ENCODE results near the gene SMTN. TPM values are rescaled to one million over a fixed set of nuclear protein-coding genes. Genes with fewer than 3 reads are reported as not detected.
A peak's percentile ranks its signal among the peaks of the same experiment; 100 is the strongest.

SMTN gene
- total RNA-seq, 8 experiments from 2014 or later, result 3.2 to 16.9 (median 9.9) TPM

DNA sequence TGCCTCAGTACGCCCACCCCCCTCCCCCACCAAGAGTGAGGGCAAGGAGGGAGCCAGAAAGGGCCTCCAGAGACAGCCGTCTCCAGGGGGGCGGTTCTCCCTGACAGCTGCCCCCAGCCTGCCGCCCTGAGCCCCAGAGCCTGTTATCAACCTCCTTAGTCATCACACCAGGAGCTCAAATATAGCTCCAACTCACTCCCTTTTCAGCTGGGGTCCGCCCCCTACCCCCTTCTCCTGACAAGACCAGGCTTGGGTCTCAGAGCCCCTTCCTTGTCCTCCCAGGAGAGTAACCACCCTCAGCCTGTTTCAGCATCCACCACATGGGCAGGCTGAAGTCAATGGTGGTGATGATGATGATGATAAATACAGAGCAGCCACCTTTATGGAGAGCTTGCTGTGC is 39.1 kb downstream of the SMTN start:
- Histone ChIP-seq H3K27ac (no peak overlapping the region), H3K4me1 (replicated peaks in 1 of 2) (peaks cover 11 to 17% of the 10 kb centered on the region in 2 donors), H3K4me3 (no peak overlapping the region)
- in situ Hi-C loops (cut with MboI; ENCODE audit: low pct_unique_long_range_greater_than_20kb in 2 of 9, low sequenced_read_pairs in 9 of 9, unreplicated experiment in 9 of 9), result no loop called here
- 67 to 100% methylated on average over 1 of the region's 5 CpGs; no CpG with 5 or more reads in 8 of the 10 experiments for WGBS, 10 experiments
- ATAC-seq (replicated peaks in 6 of 8), result peak in 2 of 8 experiments; percentile 9

DNA sequence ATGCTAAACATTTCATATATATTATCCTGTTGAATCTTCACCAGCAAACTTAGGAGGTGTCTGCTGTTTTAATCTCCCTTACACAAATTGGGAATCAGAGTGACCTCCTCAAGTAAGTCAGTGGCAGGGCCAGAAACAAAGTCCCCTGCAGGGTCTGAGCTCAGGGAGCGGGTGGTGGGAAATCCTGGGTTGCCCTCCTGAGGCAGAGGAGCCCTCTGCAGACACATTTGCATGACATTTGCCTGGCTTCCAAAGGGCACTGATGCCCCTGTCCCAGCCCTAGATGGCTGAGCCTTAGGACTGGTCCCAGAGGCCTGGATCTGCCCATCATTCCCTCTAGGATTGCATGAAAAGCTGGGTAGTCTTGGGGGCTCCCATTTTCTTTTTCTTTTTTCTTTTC is 39.5 kb downstream of the SMTN start:
- in situ Hi-C loops (cut with MboI; ENCODE audit: low pct_unique_long_range_greater_than_20kb in 2 of 9, low sequenced_read_pairs in 9 of 9, unreplicated experiment in 9 of 9), result no loop called here
- Histone ChIP-seq H3K4me1 (replicated peaks in 1 of 2) (peaks cover 11 to 17% of the 10 kb centered on the region in 2 donors), H3K27ac (no peak overlapping the region), H3K4me3 (no peak overlapping the region)
- no peak for ATAC-seq (replicated peaks in 6 of 8)
- 88% methylated on average over 1 of the region's 1 CpG; no CpG with 5 or more reads in 9 of the 10 experiments for WGBS, 10 experiments

DNA sequence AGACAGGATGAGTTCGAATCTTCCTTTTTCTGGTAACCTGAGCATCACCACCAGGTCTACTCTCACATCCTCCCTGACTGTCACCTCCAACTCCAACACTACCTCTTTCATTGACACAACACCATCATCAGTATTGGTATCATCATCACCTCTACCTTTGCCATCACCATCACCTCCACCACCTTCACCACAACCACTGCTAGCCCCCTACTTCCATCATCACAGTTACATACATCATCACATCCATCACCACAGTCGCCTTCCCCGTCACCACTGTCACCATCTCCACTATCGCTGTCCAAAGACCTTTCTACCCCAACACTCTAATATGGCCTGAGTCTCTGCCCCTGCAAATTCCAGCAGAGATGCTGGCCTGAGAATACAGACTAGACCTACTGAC is 40.3 kb downstream of the SMTN start:
- ATAC-seq (replicated peaks in 6 of 8), result no peak
- H3K4me3 ChIP-seq, result no peak overlapping the region

DNA sequence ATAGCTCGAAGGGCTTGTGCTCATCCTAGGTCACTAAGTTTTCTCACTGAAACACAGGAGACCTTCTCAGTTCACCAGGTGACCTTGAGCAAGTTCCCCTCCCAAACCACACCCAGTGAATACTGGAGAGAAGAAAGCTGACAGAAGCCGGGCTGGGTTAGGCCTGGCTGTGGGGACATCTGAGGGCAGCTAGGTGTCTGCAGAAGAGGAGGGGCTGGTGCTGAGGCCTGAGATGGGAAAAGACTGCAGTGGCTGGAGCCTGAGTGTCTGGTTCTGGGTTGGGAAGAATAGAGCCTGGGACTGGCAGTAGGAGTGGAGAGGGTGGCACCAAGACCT is 41.0 kb downstream of the SMTN start:
- in situ Hi-C loops (cut with MboI; ENCODE audit: low pct_unique_long_range_greater_than_20kb in 2 of 9, low sequenced_read_pairs in 9 of 9, unreplicated experiment in 9 of 9), result no loop called here
- H3K27ac ChIP-seq, result no peak overlapping the region
- no peak overlapping the region for H3K4me3 ChIP-seq
- ATAC-seq (replicated peaks in 6 of 8), result peak in 5 of 8 experiments; percentile 3 to 13 (median 9)
- H3K4me1 ChIP-seq (replicated peaks in 1 of 2), result peaks cover 11 to 17% of the 10 kb centered on the region in 2 donors
- 82 to 100% (median 93%) methylated on average over 1 to 2 of the region's 2 CpGs; no CpG with 5 or more reads in 4 of the 10 experiments for WGBS, 10 experiments

More for the DNA sequence above, 40.3 kb downstream of the SMTN start:
- Histone ChIP-seq H3K4me1 (replicated peaks in 1 of 2) (peaks cover 11 to 17% of the 10 kb centered on the region in 2 donors), H3K27ac (no peak overlapping the region)
- WGBS, 10 experiments, result 80 to 100% (median 97%) methylated on average over 1 to 4 of the region's 4 CpGs; no CpG with 5 or more reads in 5 of the 10 experiments
- in situ Hi-C loops (cut with MboI; ENCODE audit: low pct_unique_long_range_greater_than_20kb in 2 of 9, low sequenced_read_pairs in 9 of 9, unreplicated experiment in 9 of 9), result no loop called here

DNA sequence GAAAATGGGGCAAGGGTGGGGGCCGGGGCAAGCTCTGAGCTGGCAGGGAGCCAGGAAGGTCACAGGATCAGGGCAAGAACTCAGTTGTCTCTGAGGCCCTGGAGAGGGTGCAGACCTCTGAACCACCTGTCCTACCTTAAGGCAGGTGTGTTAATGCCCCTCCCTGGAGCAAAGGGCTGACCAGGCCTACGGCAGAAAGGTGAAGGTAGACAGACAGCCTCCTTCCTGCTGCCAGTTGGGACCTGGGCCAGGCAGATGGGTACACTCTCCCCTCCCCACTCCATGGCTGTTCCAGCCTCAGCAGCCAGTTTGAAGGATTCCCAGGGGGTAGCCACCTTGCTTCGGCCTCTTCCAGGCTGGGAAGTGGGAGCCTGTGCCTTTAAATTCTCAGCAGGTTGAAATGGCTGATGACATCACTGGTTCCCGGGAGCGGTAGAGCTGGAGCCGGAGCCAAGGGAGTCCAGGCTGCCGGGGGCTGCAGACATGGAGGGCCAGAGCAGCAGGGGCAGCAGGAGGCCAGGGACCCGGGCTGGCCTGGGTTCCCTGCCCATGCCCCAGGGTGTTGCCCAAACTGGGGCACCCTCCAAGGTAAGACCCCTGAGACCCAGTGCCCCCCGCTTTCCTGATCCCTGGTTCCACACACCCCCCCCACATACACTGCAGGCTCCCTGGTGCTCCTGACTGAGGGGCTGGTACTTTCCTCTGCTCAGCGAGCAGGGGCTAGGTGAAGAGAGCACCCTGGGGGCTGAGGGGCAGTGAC is 41.6 kb downstream of the SMTN start, which contains the start of gene INPP5J:
INPP5J (plus strand) TSS at position 435 of the 760 bp plus-strand sequence; CDS start at position 484, 49 bp downstream.
- 0 to 20% (median 0%) methylated on average over 1 to 3 of the region's 10 CpGs; no CpG with 5 or more reads in 4 of the 10 experiments for WGBS, 10 experiments
- Histone ChIP-seq H3K4me3 (peak within 1 kb of the TSS; percentile 49 to 85 (median 57)), H3K27ac (peak within 1 kb of the TSS; percentile 41 to 60), H3K4me1 (replicated peaks in 1 of 2) (peaks cover 11 to 17% of the 10 kb centered on the region in 2 donors)
- peak; percentile 58 to 97 (median 93) for ATAC-seq (replicated peaks in 6 of 8)
- in situ Hi-C loops (cut with MboI; ENCODE audit: low pct_unique_long_range_greater_than_20kb in 2 of 9, low sequenced_read_pairs in 9 of 9, unreplicated experiment in 9 of 9), result no loop called here

DNA sequence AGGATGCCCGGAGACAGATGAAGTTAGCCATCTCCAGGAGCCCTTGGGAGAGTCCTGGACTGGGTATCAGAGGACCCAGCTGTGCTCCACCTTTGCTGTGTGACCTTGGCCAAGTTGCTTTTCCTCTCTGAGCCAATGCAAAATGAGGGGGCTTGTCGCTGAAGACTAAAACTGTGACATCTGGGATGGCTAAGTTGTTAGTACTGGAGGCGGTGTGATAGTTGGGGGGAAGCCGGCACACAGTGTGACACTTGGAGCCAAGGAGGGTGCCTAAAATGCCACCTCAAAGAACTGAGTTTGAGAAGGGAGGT is 42.1 kb downstream of the SMTN start:
- H3K4me1 ChIP-seq (replicated peaks in 1 of 2), result peaks cover 11 to 17% of the 10 kb centered on the region in 2 donors
- peak overlapping the region; percentile 49 to 85 (median 57) for H3K4me3 ChIP-seq
- WGBS, 10 experiments, result 40 to 83% (median 65%) methylated on average over 1 to 4 of the region's 4 CpGs; no CpG with 5 or more reads in 3 of the 10 experiments
- peak in 1 of 8 experiments; percentile 20 for ATAC-seq (replicated peaks in 6 of 8)
- in situ Hi-C loops (cut with MboI; ENCODE audit: low pct_unique_long_range_greater_than_20kb in 2 of 9, low sequenced_read_pairs in 9 of 9, unreplicated experiment in 9 of 9), result no loop called here
- peak overlapping the region in 1 of 2 donors; percentile 60 for H3K27ac ChIP-seq

DNA sequence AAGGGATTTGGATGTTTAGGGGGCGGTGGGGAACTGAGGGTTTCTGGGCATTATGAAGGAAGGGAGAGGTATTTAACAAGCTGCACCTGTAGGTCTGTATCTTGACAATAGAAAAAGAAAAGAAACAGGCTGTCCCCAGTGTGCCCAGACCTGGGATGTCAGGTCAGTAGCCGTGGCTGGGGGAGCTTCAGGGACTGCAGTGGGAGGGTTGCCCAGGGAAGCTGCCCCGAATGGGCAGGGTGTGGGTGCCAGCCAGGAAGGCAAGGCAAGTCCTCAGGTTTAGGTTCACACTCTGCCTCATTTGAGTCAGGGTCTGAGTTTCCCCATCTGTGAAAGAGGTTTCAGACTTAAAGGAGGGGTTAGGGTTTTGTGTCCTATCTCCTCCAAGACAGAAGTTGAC is 43.2 kb downstream of the SMTN start:
- WGBS, 10 experiments, result 30 to 80% (median 50%) methylated on average over 1 to 3 of the region's 3 CpGs; no CpG with 5 or more reads in 5 of the 10 experiments
- peaks cover 11 to 17% of the 10 kb centered on the region in 2 donors for H3K4me1 ChIP-seq (replicated peaks in 1 of 2)
- in situ Hi-C loops (cut with MboI; ENCODE audit: low pct_unique_long_range_greater_than_20kb in 2 of 9, low sequenced_read_pairs in 9 of 9, unreplicated experiment in 9 of 9), result no loop called here
- ATAC-seq (replicated peaks in 6 of 8), result no peak
- H3K4me3 ChIP-seq, result no peak overlapping the region
- H3K27ac ChIP-seq, result no peak overlapping the region

DNA sequence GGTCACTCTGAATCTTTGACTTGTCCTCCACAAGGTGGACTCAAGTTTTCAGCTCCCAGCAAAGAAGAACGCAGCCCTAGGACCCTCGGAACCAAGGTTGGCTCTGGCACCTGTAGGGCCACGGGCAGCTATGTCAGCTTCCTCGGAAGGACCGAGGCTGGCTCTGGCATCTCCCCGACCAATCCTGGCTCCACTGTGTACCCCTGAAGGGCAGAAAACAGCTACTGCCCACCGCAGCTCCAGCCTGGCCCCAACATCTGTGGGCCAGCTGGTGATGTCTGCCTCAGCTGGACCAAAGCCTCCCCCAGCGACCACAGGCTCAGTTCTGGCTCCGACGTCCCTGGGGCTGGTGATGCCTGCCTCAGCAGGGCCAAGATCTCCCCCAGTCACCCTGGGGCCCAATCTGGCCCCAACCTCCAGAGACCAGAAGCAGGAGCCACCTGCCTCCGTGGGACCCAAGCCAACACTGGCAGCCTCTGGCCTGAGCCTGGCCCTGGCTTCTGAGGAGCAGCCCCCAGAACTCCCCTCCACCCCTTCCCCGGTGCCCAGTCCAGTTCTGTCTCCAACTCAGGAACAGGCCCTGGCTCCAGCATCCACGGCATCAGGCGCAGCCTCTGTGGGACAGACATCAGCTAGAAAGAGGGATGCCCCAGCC is 43.8 kb downstream of the SMTN start:
- no peak for ATAC-seq (replicated peaks in 6 of 8)
- no peak overlapping the region for H3K27ac ChIP-seq
- in situ Hi-C loops (cut with MboI; ENCODE audit: low pct_unique_long_range_greater_than_20kb in 2 of 9, low sequenced_read_pairs in 9 of 9, unreplicated experiment in 9 of 9), result loop anchor here in 1 of 9 experiments (25.0 kb wide), 1 partner anchor 112 kb away; no protein-coding TSS in a partner anchor
- H3K4me3 ChIP-seq, result no peak overlapping the region
- H3K4me1 ChIP-seq (replicated peaks in 1 of 2), result peaks cover 10 to 16% of the 10 kb centered on the region in 2 donors
- WGBS, 10 experiments, result 10 to 86% (median 80%) methylated on average over 1 to 5 of the region's 14 CpGs; no CpG with 5 or more reads in 6 of the 10 experiments

DNA sequence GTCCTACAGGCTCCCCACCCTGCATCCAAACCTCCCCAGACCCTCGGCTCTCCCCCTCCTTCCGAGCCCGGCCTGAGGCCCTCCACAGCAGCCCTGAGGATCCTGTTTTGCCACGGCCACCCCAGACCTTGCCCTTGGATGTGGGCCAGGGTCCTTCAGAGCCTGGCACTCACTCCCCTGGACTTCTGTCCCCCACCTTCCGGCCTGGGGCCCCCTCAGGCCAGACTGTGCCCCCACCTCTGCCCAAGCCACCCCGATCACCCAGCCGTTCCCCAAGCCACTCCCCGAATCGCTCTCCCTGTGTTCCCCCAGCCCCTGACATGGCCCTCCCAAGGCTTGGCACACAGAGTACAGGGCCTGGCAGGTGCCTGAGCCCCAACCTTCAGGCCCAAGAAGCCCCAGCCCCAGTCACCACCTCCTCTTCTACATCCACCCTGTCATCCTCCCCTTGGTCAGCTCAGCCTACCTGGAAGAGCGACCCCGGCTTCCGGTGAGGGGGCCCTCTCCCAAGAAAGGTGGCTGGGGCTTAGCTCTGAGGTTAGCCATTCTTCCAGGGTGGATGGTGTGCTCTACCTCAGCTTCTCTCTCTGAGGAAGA is 44.5 kb downstream of the SMTN start:
- 100% methylated on average over 1 of the region's 12 CpGs; no CpG with 5 or more reads in 9 of the 10 experiments for WGBS, 10 experiments
- H3K4me3 ChIP-seq, result no peak overlapping the region

DNA sequence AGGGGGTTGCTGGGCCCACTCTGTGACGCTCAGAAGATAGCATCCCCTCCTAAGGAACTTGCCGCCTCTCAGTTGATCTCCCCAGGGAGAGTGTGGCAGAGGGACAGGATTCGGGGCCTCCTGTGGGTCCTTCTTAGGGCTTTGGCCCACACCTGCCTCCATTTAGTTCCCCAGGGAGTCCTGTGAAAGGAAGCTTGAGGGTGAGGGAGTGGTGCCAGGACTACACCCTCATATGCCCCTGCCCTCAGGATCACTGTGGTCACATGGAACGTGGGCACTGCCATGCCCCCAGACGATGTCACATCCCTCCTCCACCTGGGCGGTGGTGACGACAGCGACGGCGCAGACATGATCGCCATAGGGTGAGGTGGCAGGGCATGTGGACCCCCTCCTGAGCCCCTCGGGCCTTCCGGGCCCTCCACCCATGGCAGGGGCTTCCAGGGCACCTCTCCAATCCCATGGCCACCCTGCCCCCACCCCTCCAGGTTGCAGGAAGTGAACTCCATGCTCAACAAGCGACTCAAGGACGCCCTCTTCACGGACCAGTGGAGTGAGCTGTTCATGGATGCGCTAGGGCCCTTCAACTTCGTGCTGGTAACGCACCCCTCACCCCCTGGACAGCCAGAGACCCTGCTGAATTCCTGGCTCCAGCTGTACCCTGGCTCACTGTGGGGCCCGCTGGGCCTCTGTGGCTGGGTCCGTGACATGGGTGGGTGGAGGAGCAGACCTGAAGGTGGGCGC is 45.2 kb downstream of the SMTN start:
- H3K4me3 ChIP-seq, result no peak overlapping the region
- ATAC-seq (replicated peaks in 6 of 8), result no peak

More for the DNA sequence above, 44.5 kb downstream of the SMTN start:
- in situ Hi-C loops (cut with MboI; ENCODE audit: low pct_unique_long_range_greater_than_20kb in 2 of 9, low sequenced_read_pairs in 9 of 9, unreplicated experiment in 9 of 9), result loop anchor here in 1 of 9 experiments (25.0 kb wide), 1 partner anchor 112 kb away; no protein-coding TSS in a partner anchor
- Histone ChIP-seq H3K4me1 (replicated peaks in 1 of 2) (peaks cover 5 to 10% of the 10 kb centered on the region in 2 donors), H3K27ac (no peak overlapping the region)
- ATAC-seq (replicated peaks in 6 of 8), result no peak

DNA sequence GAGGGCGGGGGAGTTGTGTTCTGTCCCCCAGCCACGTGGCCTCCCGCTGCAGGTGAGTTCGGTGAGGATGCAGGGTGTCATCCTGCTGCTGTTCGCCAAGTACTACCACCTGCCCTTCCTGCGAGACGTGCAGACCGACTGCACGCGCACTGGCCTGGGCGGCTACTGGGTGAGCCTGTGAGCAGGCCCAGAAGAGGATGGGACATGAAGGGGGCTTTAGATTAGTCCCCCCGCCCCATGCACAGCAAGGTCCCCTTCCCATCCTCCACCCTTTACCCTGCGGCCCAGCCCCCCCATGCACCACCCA is 45.7 kb downstream of the SMTN start:
- in situ Hi-C loops (cut with MboI; ENCODE audit: low pct_unique_long_range_greater_than_20kb in 2 of 9, low sequenced_read_pairs in 9 of 9, unreplicated experiment in 9 of 9), result loop anchor here in 1 of 9 experiments (25.0 kb wide), 1 partner anchor 110 kb away; no protein-coding TSS in a partner anchor
- Histone ChIP-seq H3K4me3 (no peak overlapping the region), H3K4me1 (replicated peaks in 1 of 2) (peaks cover 5 to 10% of the 10 kb centered on the region in 2 donors), H3K27ac (no peak overlapping the region)
- ATAC-seq (replicated peaks in 6 of 8), result no peak
- 100% methylated on average over 1 of the region's 13 CpGs; no CpG with 5 or more reads in 9 of the 10 experiments for WGBS, 10 experiments

More for the DNA sequence above, 45.2 kb downstream of the SMTN start:
- in situ Hi-C loops (cut with MboI; ENCODE audit: low pct_unique_long_range_greater_than_20kb in 2 of 9, low sequenced_read_pairs in 9 of 9, unreplicated experiment in 9 of 9), result loop anchor here in 1 of 9 experiments (25.0 kb wide), 1 partner anchor 111 kb away; no protein-coding TSS in a partner anchor
- 78 to 100% (median 81%) methylated on average over 1 to 7 of the region's 22 CpGs; no CpG with 5 or more reads in 3 of the 10 experiments for WGBS, 10 experiments
- H3K4me1 ChIP-seq (replicated peaks in 1 of 2), result peaks cover 5 to 10% of the 10 kb centered on the region in 2 donors
- no peak overlapping the region for H3K27ac ChIP-seq

DNA sequence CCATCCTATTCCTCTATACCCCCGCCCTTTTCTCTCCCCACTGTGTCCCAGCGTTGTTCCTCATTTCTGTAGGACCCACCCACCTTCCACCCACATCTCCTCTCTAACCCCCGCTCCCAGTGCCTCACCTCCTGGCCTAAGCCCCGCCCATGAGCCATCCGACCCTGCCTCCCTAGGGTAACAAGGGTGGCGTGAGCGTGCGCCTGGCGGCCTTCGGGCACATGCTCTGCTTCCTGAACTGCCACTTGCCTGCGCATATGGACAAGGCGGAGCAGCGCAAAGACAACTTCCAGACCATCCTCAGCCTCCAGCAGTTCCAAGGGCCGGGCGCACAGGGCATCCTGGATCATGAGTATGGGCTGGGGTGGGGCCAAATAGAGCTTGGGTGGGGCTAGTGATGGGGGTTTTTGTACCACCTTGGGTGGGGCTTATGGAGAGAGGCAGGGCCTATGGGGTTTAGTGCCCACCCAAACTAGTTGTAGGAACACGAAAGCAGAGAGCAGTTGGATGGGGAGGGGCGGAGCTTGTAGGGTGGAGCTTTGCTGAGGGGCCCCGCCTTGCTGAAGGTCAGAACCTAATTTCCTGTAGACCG is 46.2 kb downstream of the SMTN start:
- ATAC-seq (replicated peaks in 6 of 8), result peak in 3 of 8 experiments; percentile 70 to 91 (median 83)
- no peak overlapping the region for H3K27ac ChIP-seq
- WGBS, 10 experiments, result 92% methylated on average over 2 of the region's 19 CpGs; no CpG with 5 or more reads in 9 of the 10 experiments
- no peak overlapping the region for H3K4me3 ChIP-seq
- peaks cover 4 to 9% of the 10 kb centered on the region in 2 donors for H3K4me1 ChIP-seq (replicated peaks in 1 of 2)
- in situ Hi-C loops (cut with MboI; ENCODE audit: low pct_unique_long_range_greater_than_20kb in 2 of 9, low sequenced_read_pairs in 9 of 9, unreplicated experiment in 9 of 9), result loop anchor here in 1 of 9 experiments (25.0 kb wide), 1 partner anchor 110 kb away; no protein-coding TSS in a partner anchor

All from motor neuron (in vitro differentiated cells).